Upper lobe of left lung (tissue), 4 donors: ENCODE data around the gene C2orf68.

Source experiments
- CTCF ChIP-seq, 6 experiments: fragments of 450-650 bp in 4 of 6; fragments of 200-600 bp in 2 of 6; sonication (generic) in 2 of 6; IDR thresholded peaks; one replicate each; pipeline ENCODE4 v1.5.1; 2016 to 2019; ENCODE audit warnings: antibody characterized with exemption in 6 of 6
- POLR2A ChIP-seq, 4 donors: fragments of 450-650 bp; IDR thresholded peaks; one replicate each; pipeline ENCODE4 v1.5.1; 2016 to 2017; ENCODE audit warnings: antibody characterized with exemption in 4 of 4, mild to moderate bottlenecking in 2 of 4

GRCh38 chr2:85585781-85586105 is 26.1 kb downstream of the C2orf68 start:
- no peak for TF ChIP-seq CTCF (IDR thresholded peaks at IDR 0.05)
- no peak for TF ChIP-seq POLR2A (IDR thresholded peaks at IDR 0.05)
